Measurements from ENCODE around the gene CCDC14. TPM values are rescaled to one million over a fixed set of nuclear protein-coding genes. Genes with fewer than 3 reads are reported as not detected.
"Not testable (repeated sequence)": the region's sequence is repeated elsewhere in the genome, so short reads cannot be mapped to it uniquely, and the experiment has no call there.

The CCDC14 gene
- polyA plus RNA-seq, 3 donors = 1.1 to 37.2 (median 4.0) TPM

DNA sequence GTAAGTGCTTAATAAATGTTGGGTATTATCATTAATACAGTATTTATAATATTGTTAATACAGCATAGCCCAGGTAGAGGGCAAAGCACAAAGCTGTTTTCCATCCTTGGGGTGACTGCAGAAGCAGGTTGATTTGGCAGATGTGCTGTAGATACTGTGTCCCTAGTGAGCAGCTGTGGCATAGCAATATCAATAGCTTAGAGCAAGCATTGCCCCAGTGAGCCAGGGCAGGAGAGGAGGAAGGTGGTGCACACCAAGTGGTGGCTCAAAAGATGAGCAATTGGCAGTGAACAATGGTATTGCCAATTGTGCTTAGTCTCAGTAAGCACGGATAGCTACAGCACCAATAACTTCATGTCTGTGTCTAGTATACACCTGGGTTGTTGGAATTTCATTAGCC, 5.8 kb upstream of the CCDC14 start:
- H4K20me1 ChIP-seq (ENCODE audit: insufficient read depth, low read length); H3K9me3 ChIP-seq (replicated peaks in 1 of 2; ENCODE audit: control insufficient read depth in 1 of 2, insufficient read depth in 1 of 2, low read length in 2 of 2); H3K4me3 Mint-ChIP-seq; DNase-seq; H3K9ac ChIP-seq (ENCODE audit: insufficient read depth, low read length, poor library complexity, severe bottlenecking); H3K36me3 Mint-ChIP-seq; H2AFZ ChIP-seq (ENCODE audit: insufficient read depth, low read depth, low read length, poor library complexity, severe bottlenecking); H3K79me2 ChIP-seq (ENCODE audit: insufficient read depth, low read length); H3K27ac ChIP-seq (ENCODE audit: low read depth in 1 of 2, low read length in 2 of 2); H3K4me1 ChIP-seq (ENCODE audit: control insufficient read depth in 1 of 2, insufficient read depth in 2 of 2, low read length in 2 of 2); H3K4me1 Mint-ChIP-seq; H3K4me3 ChIP-seq (replicated peaks in 1 of 3; ENCODE audit: low read depth in 2 of 3, low read length in 3 of 3); H3K36me3 ChIP-seq (replicated peaks in 1 of 2; ENCODE audit: control insufficient read depth in 1 of 2, insufficient read depth in 2 of 2, low read length in 2 of 2); H3K27ac Mint-ChIP-seq; intact Hi-C loops (cut with micrococcal nuclease); H3K4me2 ChIP-seq (replicated peaks; ENCODE audit: extremely low read depth, low read length, poor library complexity, severe bottlenecking); H3K9me3 Mint-ChIP-seq: not testable (repeated sequence)
- peaks cover 6 to 18% of the 10 kb centered on the region in 2 donors for H3K27me3 ChIP-seq (ENCODE audit: control insufficient read depth in 2 of 2, insufficient read depth in 2 of 2, low read length in 2 of 2)
- H3K27me3 Mint-ChIP-seq (ENCODE audit: low read depth in 3 of 3) = peaks cover 15 to 45% (median 24%) of the 10 kb centered on the region in 3 donors
- no CpG with 5 or more reads among the region's 1 CpG for WGBS (ENCODE audit: insufficient coverage)

DNA sequence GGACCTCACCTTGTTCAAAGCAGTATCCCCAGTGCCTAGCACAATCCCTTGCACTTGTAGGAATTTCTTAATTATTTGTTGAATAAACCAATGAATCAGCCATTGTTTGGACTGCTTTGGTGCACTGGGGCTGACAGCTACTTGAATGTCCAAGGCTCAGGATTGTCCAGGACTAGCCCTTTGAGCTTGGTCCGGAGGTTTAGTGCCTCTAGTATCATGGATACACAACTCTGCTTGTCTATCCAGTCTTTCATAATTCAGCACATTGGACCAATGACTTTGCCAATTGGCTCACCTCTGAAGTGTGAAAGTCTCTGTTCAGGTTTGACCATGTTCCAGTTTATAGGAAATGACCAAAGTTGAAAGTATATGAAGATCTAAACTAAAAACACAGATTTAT, 3.8 kb upstream of the CCDC14 start:
- intact Hi-C loops (cut with micrococcal nuclease); H3K27ac ChIP-seq (ENCODE audit: low read depth in 1 of 2, low read length in 2 of 2): not testable (repeated sequence)

DNA sequence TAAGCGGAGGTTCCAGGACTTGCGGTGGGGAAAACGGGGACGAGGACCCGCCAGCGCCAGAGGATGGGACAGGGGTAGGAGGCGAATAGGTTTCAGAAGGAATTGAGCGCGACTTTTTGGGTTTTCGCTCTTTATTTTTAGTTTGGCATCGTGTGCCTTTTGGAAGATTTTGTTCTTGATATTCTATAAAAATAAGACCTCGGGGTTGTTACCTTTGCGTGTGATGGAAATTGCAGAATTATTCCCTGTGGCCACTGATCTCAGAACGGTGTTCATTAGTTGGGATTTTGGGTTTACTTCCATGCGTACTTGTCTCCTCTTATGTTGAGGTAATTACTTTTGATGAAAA, 453 bp upstream of the CCDC14 start:
- peak overlapping the region; percentile 69 to 98 (median 82) for H3K4me3 ChIP-seq (replicated peaks in 1 of 3; ENCODE audit: low read depth in 2 of 3, low read length in 3 of 3)
- no peak for DNase-seq
- H3K4me2 ChIP-seq (replicated peaks; ENCODE audit: extremely low read depth, low read length, poor library complexity, severe bottlenecking) = peak overlapping the region; percentile 94
- H3K27ac ChIP-seq (ENCODE audit: low read depth in 1 of 2, low read length in 2 of 2) = peak overlapping the region; percentile 51 to 86
- H3K9ac ChIP-seq (ENCODE audit: insufficient read depth, low read length, poor library complexity, severe bottlenecking) = peak overlapping the region; percentile 81
- peaks cover 9 to 26% (median 13%) of the 10 kb centered on the region in 3 donors for H3K27me3 Mint-ChIP-seq (ENCODE audit: low read depth in 3 of 3)
- peak overlapping the region; percentile 95 for H2AFZ ChIP-seq (ENCODE audit: insufficient read depth, low read depth, low read length, poor library complexity, severe bottlenecking)
- intact Hi-C loops (cut with micrococcal nuclease) = no loop called here
- peaks cover 2 to 18% of the 10 kb centered on the region in 2 donors for H3K27me3 ChIP-seq (ENCODE audit: control insufficient read depth in 2 of 2, insufficient read depth in 2 of 2, low read length in 2 of 2)
- WGBS (ENCODE audit: insufficient coverage) = 7% methylated on average over 14 of the region's 15 CpGs
- H3K36me3 ChIP-seq (replicated peaks in 1 of 2; ENCODE audit: control insufficient read depth in 1 of 2, insufficient read depth in 2 of 2, low read length in 2 of 2) = no peaks in the 10 kb centered on the region
- H3K4me1 ChIP-seq (ENCODE audit: control insufficient read depth in 1 of 2, insufficient read depth in 2 of 2, low read length in 2 of 2) = peaks cover 8 to 16% of the 10 kb centered on the region in 2 donors
- no peaks in the 10 kb centered on the region for H4K20me1 ChIP-seq (ENCODE audit: insufficient read depth, low read length)
- H3K9me3 Mint-ChIP-seq = peaks cover 0 to 2% (median 0%) of the 10 kb centered on the region in 7 donors
- peaks cover 0 to 2% of the 10 kb centered on the region in 2 donors for H3K36me3 Mint-ChIP-seq
- peak overlapping the region in 5 of 7 donors; percentile 69 to 93 (median 86) for H3K27ac Mint-ChIP-seq
- no peaks in the 10 kb centered on the region for H3K9me3 ChIP-seq (replicated peaks in 1 of 2; ENCODE audit: control insufficient read depth in 1 of 2, insufficient read depth in 1 of 2, low read length in 2 of 2)
- H3K4me3 Mint-ChIP-seq = peak overlapping the region; percentile 99
- H3K79me2 ChIP-seq (ENCODE audit: insufficient read depth, low read length) = peaks cover 8% of the 10 kb centered on the region
- TF ChIP-seq, protein P1, sequence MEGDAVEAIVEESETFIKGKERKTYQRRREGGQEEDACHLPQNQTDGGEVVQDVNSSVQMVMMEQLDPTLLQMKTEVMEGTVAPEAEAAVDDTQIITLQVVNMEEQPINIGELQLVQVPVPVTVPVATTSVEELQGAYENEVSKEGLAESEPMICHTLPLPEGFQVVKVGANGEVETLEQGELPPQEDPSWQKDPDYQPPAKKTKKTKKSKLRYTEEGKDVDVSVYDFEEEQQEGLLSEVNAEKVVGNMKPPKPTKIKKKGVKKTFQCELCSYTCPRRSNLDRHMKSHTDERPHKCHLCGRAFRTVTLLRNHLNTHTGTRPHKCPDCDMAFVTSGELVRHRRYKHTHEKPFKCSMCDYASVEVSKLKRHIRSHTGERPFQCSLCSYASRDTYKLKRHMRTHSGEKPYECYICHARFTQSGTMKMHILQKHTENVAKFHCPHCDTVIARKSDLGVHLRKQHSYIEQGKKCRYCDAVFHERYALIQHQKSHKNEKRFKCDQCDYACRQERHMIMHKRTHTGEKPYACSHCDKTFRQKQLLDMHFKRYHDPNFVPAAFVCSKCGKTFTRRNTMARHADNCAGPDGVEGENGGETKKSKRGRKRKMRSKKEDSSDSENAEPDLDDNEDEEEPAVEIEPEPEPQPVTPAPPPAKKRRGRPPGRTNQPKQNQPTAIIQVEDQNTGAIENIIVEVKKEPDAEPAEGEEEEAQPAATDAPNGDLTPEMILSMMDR (IDR thresholded peaks at IDR 0.05) = no peak
- peaks cover 19% of the 10 kb centered on the region for H3K4me1 Mint-ChIP-seq

More for the DNA sequence above, 3.8 kb upstream of the CCDC14 start:
- H3K4me3 ChIP-seq (replicated peaks in 1 of 3; ENCODE audit: low read depth in 2 of 3, low read length in 3 of 3); H3K4me3 Mint-ChIP-seq; H2AFZ ChIP-seq (ENCODE audit: insufficient read depth, low read depth, low read length, poor library complexity, severe bottlenecking); H3K36me3 ChIP-seq (replicated peaks in 1 of 2; ENCODE audit: control insufficient read depth in 1 of 2, insufficient read depth in 2 of 2, low read length in 2 of 2); H3K27ac Mint-ChIP-seq; H3K9ac ChIP-seq (ENCODE audit: insufficient read depth, low read length, poor library complexity, severe bottlenecking); H3K4me2 ChIP-seq (replicated peaks; ENCODE audit: extremely low read depth, low read length, poor library complexity, severe bottlenecking); H3K9me3 Mint-ChIP-seq; H4K20me1 ChIP-seq (ENCODE audit: insufficient read depth, low read length); H3K9me3 ChIP-seq (replicated peaks in 1 of 2; ENCODE audit: control insufficient read depth in 1 of 2, insufficient read depth in 1 of 2, low read length in 2 of 2); H3K36me3 Mint-ChIP-seq; DNase-seq; H3K79me2 ChIP-seq (ENCODE audit: insufficient read depth, low read length): not testable (repeated sequence)
- Mint-ChIP-seq H3K27me3 (ENCODE audit: low read depth in 3 of 3) (peaks cover 19 to 45% (median 19%) of the 10 kb centered on the region in 3 donors), H3K4me1 (peaks cover 12% of the 10 kb centered on the region)
- H3K4me1 ChIP-seq (ENCODE audit: control insufficient read depth in 1 of 2, insufficient read depth in 2 of 2, low read length in 2 of 2) = peaks cover 8 to 16% of the 10 kb centered on the region in 2 donors
- WGBS (ENCODE audit: insufficient coverage) = 100% methylated on average over 1 of the region's 1 CpG
- peaks cover 2 to 20% of the 10 kb centered on the region in 2 donors for H3K27me3 ChIP-seq (ENCODE audit: control insufficient read depth in 2 of 2, insufficient read depth in 2 of 2, low read length in 2 of 2)

Data from CD14-positive monocyte (primary cell).